Astrocyte of the cerebellum (primary cell): ENCODE measurements around the gene BRCA1.
"Not testable (repeated sequence)": the region's sequence is repeated elsewhere in the genome, so short reads cannot be mapped to it uniquely, and the experiment has no call there.

Experiments
- DNase-seq: peaks from one replicate; pipeline ENCODE4 v3.0.0-alpha.2; 2011; ENCODE audit warnings: low read depth
- H3K4me3 ChIP-seq: 2 replicates; pipeline ENCODE4 v1.5.1; 2011; ENCODE audit warnings: mild to moderate bottlenecking, low read depth, low read length, moderate library complexity
- in situ Hi-C: cut with HindIII; loops from 2 replicates; pipeline ENCODE4 v1.10.0; 2017; ENCODE audit warnings: low sequenced_read_pairs
- TF ChIP-seq, protein P1 (sequence below): IDR thresholded peaks from 2 replicates; pipeline ENCODE4 v1.5.1; 2012; ENCODE audit warnings: low read length, low read depth, moderate library complexity, mild to moderate bottlenecking; ENCODE audit errors: missing control alignments

Gene BRCA1

DNA sequence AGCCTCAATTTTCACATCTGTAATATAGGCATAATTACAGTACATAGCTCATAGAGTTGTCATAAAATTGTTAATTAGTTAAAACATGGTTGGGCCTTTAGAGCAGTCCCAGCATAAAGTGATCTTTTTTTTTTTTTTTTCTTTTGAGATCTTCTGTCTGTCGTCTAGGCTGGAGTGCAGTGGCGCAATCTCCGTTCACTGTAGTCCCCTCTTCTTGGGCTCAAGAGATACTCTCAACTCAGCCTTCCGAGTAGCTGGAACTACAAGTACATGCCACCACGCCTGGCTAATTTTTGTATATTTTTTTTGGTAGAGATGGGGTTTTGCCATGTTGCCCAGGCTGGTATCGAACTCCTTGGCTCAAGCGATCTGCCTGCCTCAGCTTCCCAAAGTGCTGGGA lies 69.1 kb downstream of the BRCA1 start:
- in situ Hi-C loops, result no loop called here
- H3K4me3 ChIP-seq, result no peak overlapping the region
- TF ChIP-seq, protein P1, sequence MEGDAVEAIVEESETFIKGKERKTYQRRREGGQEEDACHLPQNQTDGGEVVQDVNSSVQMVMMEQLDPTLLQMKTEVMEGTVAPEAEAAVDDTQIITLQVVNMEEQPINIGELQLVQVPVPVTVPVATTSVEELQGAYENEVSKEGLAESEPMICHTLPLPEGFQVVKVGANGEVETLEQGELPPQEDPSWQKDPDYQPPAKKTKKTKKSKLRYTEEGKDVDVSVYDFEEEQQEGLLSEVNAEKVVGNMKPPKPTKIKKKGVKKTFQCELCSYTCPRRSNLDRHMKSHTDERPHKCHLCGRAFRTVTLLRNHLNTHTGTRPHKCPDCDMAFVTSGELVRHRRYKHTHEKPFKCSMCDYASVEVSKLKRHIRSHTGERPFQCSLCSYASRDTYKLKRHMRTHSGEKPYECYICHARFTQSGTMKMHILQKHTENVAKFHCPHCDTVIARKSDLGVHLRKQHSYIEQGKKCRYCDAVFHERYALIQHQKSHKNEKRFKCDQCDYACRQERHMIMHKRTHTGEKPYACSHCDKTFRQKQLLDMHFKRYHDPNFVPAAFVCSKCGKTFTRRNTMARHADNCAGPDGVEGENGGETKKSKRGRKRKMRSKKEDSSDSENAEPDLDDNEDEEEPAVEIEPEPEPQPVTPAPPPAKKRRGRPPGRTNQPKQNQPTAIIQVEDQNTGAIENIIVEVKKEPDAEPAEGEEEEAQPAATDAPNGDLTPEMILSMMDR, result no peak
- DNase-seq, result no peak

DNA sequence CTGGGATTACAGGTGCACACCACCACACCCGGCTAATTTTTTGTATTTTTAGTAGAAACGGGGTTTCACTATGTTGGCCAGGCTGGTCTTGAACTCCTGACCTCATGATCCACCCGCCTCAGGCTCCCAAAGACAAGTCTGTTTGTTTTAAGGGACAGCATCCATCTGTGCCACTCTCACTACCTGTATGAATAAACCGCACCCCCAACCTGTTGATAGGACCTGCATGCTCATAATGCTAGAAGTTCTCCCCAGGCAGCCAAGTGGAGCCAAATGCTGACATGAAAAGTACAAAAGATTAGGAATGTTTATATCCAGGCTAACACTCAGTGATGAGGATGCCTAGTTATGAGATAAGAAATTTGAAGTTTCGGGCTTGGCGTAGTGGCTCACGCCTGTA lies 72.2 kb downstream of the BRCA1 start:
- in situ Hi-C loops, H3K4me3 ChIP-seq, DNase-seq: not testable (repeated sequence)

- TF ChIP-seq, protein P1, result no peak
Measured at GRCh38 chr17:43051969-43052368, 73.2 kb downstream of the BRCA1 start.

GRCh38 chr17:43044024-43044423 lies 81.1 kb downstream of the BRCA1 start:
- DNase-seq, result no peak
- TF ChIP-seq, protein P1, result no peak
- H3K4me3 ChIP-seq, result no peak overlapping the region
- in situ Hi-C loops, result loop anchor here (5.0 kb wide), 1 partner anchor 73 kb away; no protein-coding TSS in a partner anchor

More at GRCh38 chr17:43051969-43052368, 73.2 kb downstream of the BRCA1 start:
- H3K4me3 ChIP-seq, result no peak overlapping the region
- DNase-seq, result no peak
- in situ Hi-C loops, result no loop called here

DNA sequence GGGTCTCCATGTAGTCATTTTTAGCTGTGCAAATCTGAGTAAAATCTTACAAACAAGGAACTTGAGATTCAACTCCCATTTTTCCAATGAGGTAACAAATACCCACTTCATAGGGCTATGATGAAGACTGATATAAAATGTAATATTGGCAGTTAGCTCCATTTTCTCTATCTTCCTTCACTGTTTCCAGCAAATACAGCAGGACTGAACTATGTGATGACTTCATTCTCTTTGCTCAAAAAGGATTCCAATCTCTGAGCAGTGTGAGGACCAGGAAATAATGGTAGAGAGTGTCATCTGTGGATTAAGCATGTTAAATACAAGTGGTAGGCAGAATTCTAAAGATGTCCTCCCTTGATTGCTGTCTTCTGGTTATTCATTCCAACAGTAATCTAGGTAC lies 81.9 kb downstream of the BRCA1 start:
- no peak for DNase-seq
- in situ Hi-C loops, result loop anchor here (5.0 kb wide), 1 partner anchor 74 kb away; no protein-coding TSS in a partner anchor
- H3K4me3 ChIP-seq, result no peak overlapping the region
- TF ChIP-seq, protein P1, result no peak

DNA sequence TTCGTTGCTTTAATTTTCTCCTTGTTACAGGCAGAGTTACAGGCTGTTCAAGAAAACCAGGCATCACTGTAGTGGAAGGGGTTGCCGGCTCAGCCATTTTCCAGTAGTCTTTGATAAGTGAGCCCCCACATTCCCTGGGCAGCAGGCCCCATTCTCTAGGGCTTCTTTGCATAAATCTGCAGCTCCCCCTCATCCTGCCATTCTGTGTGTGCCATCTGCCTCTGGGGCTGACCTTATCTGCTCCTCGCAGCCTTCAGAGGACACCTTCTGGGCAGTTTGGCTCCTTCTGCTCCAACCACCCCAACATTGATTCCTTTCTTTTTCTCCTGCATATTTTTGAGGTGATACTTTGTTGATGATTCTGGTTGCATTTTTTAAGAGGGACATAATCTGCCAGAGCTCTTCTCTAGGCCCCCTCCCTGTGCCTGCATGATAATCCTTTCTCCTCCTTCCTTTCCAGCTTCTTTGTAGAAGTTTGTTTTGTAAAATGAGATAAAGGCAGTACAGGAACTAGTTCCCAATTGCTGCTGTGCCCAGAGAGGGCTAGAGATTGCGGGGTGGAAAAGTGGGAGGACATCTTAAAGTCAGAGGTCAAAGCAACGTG lies 83.0 kb downstream of the BRCA1 start:
- DNase-seq, result no peak
- TF ChIP-seq, protein P1, result no peak
- in situ Hi-C loops, result loop anchor here (5.0 kb wide), 1 partner anchor 75 kb away; no protein-coding TSS in a partner anchor
- H3K4me3 ChIP-seq, result no peak overlapping the region

DNA sequence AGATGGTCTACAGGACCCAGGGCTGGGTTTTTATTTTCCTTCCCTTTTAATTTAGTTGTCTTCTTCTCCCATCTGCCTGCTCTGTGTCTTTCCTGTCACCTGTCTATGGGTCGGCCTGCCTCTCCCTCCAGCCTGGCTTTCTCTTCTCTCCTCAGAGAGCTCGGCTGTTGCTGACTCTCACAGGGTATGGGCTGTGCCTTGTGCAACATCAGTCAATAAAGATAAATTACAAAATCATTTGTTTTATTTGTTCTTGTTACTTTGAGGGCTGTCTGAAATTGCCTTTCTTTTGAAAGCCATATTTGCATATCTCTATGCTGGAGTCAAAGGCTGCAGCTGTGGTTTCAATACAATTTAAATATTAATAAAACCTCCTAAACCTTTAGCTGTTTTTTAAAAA lies 84.5 kb downstream of the BRCA1 start:
- TF ChIP-seq, protein P1, result no peak
- in situ Hi-C loops, result loop anchor here (5.0 kb wide), 1 partner anchor 77 kb away; no protein-coding TSS in a partner anchor

More for the DNA sequence above, 84.5 kb downstream of the BRCA1 start:
- DNase-seq, result no peak
- H3K4me3 ChIP-seq, result no peak overlapping the region
